ACC112 (cell line): ENCODE results near the gene IL18R1.

Source experiments
- H2AFZ ChIP-seq: fragments of 200-600 bp; sonication (generic); one replicate; pipeline ENCODE4 v1.6.0; 2017; ENCODE audit warnings: antibody characterized with exemption, low read length; ENCODE audit not compliant: unreplicated experiment
- H3K27ac ChIP-seq: fragments of 200-600 bp; sonication (generic); 2 replicates; pipeline ENCODE4 v1.5.1; 2014; ENCODE audit warnings: low read depth, mild to moderate bottlenecking, antibody characterized with exemption, low read length, moderate library complexity
- H3K27me3 ChIP-seq: fragments of 200-600 bp; sonication (generic); 2 replicates; pipeline ENCODE4 v1.6.1; 2014; ENCODE audit warnings: mild to moderate bottlenecking, antibody characterized with exemption, low read length, moderate library complexity, mixed read lengths; ENCODE audit not compliant: insufficient read depth
- H3K36me3 ChIP-seq: fragments of 200-600 bp; sonication (generic); 2 replicates; pipeline ENCODE4 v1.6.1; 2016; ENCODE audit warnings: mild to moderate bottlenecking, antibody characterized with exemption, low read length, moderate library complexity, mixed read lengths; ENCODE audit not compliant: insufficient read depth
- H3K4me1 ChIP-seq: fragments of 200-600 bp; sonication (generic); one replicate; pipeline ENCODE4 v1.6.1; 2016; ENCODE audit warnings: low read length, mixed read lengths; ENCODE audit not compliant: insufficient read depth, unreplicated experiment, control insufficient read depth
- H3K4me3 ChIP-seq: fragments of 200-600 bp; sonication (generic); 2 replicates; pipeline ENCODE4 v1.5.1; 2014; ENCODE audit warnings: mild to moderate bottlenecking, low read depth, low read length
- H3K79me2 ChIP-seq: fragments of 200-600 bp; sonication (generic); one replicate; pipeline ENCODE4 v1.6.0; 2016; ENCODE audit warnings: low read length; ENCODE audit not compliant: control insufficient read depth, unreplicated experiment, insufficient read depth

Gene IL18R1

GRCh38 chr2:102366406-102367112 lies 11.0 kb downstream of the IL18R1 start:
- Histone ChIP-seq H3K4me1 (peaks cover 3% of the 10 kb centered on the region), H3K27me3 (no peaks in the 10 kb centered on the region), H3K4me3 (no peak overlapping the region), H3K36me3 (peaks cover 47% of the 10 kb centered on the region), H2AFZ (no peak overlapping the region), H3K27ac (no peak overlapping the region), H3K79me2 (no peaks in the 10 kb centered on the region)

GRCh38 chr2:102367331-102367971 lies 11.9 kb downstream of the IL18R1 start:
- no peak overlapping the region for H2AFZ ChIP-seq
- peaks cover 47% of the 10 kb centered on the region for H3K36me3 ChIP-seq
- no peaks in the 10 kb centered on the region for H3K79me2 ChIP-seq
- H3K4me3 ChIP-seq = no peak overlapping the region
- H3K4me1 ChIP-seq = no peaks in the 10 kb centered on the region
- H3K27me3 ChIP-seq = no peaks in the 10 kb centered on the region
- no peak overlapping the region for H3K27ac ChIP-seq

DNA sequence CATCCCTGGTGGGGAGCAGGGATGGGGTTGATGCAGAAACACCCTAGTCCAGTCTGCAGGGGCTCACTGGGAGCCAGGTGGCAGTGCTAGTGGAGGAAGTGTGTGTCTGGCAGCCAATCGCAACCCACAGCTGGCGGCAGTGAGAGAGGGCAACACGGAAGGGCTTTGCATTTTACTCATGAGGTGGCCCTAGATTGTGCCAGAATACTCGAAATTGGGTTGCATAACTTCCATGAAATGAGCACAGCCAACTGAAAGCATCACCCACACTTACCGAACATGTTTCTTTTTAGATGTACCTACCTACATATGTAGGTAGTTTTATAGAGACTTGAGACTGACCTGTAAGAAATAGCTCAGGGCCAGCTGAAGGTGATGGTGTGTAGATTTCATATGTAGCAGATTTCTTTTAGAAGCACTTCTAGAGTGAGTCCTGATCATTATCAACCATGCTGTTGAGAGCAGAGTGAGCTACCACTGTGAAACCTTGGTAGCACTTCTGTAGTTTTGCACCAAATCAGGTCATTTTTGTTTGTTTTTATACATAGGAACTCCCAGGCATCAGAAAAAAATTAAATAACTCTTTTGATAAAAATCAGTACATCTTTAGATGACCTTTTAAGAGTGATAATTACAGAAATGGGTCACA lies 13.0 kb downstream of the IL18R1 start:
- Histone ChIP-seq H3K4me1 (no peaks in the 10 kb centered on the region), H2AFZ (no peak overlapping the region), H3K36me3 (peaks cover 40% of the 10 kb centered on the region), H3K4me3 (no peak overlapping the region), H3K79me2 (no peaks in the 10 kb centered on the region), H3K27ac (no peak overlapping the region), H3K27me3 (no peaks in the 10 kb centered on the region)

- Histone ChIP-seq H3K4me3 (no peak overlapping the region), H3K79me2 (no peaks in the 10 kb centered on the region), H3K27me3 (no peaks in the 10 kb centered on the region), H2AFZ (no peak overlapping the region), H3K36me3 (peaks cover 28% of the 10 kb centered on the region), H3K27ac (no peak overlapping the region), H3K4me1 (no peaks in the 10 kb centered on the region)
These were observed 14.3 kb downstream of the IL18R1 start for GRCh38 chr2:102369866-102370265.

DNA sequence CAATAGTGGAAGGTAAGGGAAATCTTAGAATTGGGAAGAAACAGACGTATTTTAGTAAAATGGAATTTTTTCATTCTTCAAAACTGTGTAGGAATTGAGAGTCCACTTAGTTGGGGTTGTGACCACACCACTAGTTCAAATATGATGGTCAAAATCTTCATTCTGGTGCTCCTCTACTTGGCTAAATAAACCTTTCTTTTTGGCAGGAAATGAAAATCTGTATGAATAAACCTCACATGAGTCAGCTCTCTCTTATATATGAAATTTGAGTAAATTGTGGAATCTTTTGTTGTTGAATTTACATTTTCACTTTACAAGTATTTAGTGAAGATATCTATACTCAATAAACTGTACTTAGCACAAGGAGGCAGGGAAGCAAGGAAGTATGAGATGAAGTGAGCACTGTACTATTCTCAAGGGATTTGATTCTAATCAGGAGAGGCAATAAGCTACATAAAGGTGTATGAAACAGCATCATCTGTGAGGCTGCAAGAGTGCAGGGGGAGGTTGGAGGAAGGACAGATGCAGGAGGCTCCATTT lies 20.5 kb downstream of the IL18R1 start:
- Histone ChIP-seq H3K27me3 (no peaks in the 10 kb centered on the region), H2AFZ (no peak overlapping the region), H3K4me1 (peaks cover 8% of the 10 kb centered on the region), H3K79me2 (no peaks in the 10 kb centered on the region), H3K27ac (no peak overlapping the region), H3K36me3 (peaks cover 3% of the 10 kb centered on the region; the same call in 1 of the 2 replicates), H3K4me3 (no peak overlapping the region)

GRCh38 chr2:102383722-102384121 lies 28.1 kb downstream of the IL18R1 start:
- Histone ChIP-seq H3K4me1 (no peaks in the 10 kb centered on the region), H3K27ac (no peak overlapping the region), H3K79me2 (no peaks in the 10 kb centered on the region), H2AFZ (no peak overlapping the region), H3K27me3 (no peaks in the 10 kb centered on the region), H3K4me3 (no peak overlapping the region), H3K36me3 (peaks cover 13% of the 10 kb centered on the region)

GRCh38 chr2:102385522-102385921 lies 29.9 kb downstream of the IL18R1 start:
- Histone ChIP-seq H3K27ac (no peak overlapping the region), H3K36me3 (peaks cover 13% of the 10 kb centered on the region), H3K79me2 (no peaks in the 10 kb centered on the region), H2AFZ (no peak overlapping the region), H3K27me3 (no peaks in the 10 kb centered on the region), H3K4me3 (no peak overlapping the region), H3K4me1 (no peaks in the 10 kb centered on the region)

- H3K27ac ChIP-seq = no peak overlapping the region
- peaks cover 13% of the 10 kb centered on the region for H3K36me3 ChIP-seq
- no peaks in the 10 kb centered on the region for H3K27me3 ChIP-seq
- no peaks in the 10 kb centered on the region for H3K4me1 ChIP-seq
- no peak overlapping the region for H2AFZ ChIP-seq
- no peak overlapping the region for H3K4me3 ChIP-seq
- H3K79me2 ChIP-seq = no peaks in the 10 kb centered on the region
These were observed 30.4 kb downstream of the IL18R1 start for GRCh38 chr2:102386004-102386403.

DNA sequence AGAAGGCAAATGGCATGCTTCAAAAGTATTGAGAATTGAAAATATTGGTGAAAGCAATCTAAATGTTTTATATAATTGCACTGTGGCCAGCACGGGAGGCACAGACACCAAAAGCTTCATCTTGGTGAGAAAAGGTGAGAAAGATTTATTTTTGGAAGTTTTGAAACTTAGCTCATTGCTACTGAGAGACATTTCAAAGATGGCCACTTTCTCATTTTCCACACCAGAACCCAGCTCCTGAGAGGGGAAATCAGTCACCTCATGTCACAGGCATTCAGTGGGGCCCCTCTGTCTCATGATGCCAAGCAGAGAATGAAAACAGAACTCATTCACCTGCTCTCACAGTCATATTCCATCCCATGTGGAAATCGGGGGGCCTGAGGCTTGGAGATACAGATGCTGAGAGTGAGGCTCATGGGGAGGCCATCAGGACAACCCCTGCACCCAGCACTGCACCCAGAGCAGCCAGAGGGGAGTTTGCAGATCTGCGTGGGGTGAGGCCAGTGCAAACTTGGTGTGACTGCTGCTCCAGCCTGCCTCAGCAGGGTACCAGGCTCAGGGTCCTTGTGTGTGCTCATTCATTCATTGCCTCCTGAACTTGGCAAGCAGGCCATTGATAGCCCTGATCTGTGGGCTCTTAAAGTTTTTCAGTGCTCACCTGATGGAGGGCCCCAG lies 31.4 kb downstream of the IL18R1 start:
- Histone ChIP-seq H3K36me3 (peaks cover 13% of the 10 kb centered on the region), H3K4me3 (no peak overlapping the region), H2AFZ (no peak overlapping the region), H3K79me2 (no peaks in the 10 kb centered on the region), H3K27me3 (no peaks in the 10 kb centered on the region), H3K27ac (no peak overlapping the region), H3K4me1 (no peaks in the 10 kb centered on the region)

DNA sequence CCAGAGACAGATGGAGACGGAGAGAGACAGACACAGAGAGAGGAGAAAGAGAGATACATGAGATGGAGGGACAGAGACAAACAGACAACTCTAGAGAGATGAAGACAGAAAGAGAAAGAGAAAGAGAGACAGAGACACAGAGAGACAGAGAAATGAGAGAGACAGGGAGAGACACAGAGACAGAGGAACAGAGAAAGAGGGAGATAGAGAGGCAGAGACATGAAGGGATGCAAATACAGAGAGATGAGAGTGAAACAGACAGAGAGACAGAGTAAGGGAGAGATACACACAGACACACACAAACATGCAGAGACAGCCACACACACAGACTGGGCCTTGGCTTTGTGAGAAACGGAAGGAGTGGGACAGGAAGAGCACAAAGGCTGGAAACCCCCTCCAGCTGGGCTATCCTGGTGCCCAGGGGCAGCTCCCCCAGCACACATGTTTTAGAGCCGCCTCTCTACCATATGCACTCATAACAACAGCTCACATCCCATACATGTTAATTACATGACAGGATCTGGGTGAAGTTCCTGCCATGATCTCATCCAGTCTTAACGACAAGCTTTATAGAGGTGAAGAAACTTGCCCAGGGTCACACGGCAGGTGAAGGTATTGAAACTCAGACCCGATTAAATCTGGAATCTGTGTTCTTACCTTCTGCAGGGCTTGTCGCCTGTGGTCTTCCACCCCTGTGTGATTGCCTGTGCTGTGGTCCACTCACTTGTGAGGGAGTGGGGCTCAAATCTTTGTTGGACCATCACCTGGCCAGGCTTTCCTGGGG lies 32.4 kb downstream of the IL18R1 start:
- Histone ChIP-seq H3K36me3 (peaks cover 8% of the 10 kb centered on the region; the same call in 1 of the 2 replicates), H3K79me2 (no peaks in the 10 kb centered on the region), H3K27ac (no peak overlapping the region), H3K27me3 (no peaks in the 10 kb centered on the region), H2AFZ (no peak overlapping the region), H3K4me1 (no peaks in the 10 kb centered on the region), H3K4me3 (no peak overlapping the region)
